Suppressor macrophage treated with lipopolysaccharide for 1 hour (primary cell): ENCODE data around the gene LRP11.
"Not testable (repeated sequence)": the region's sequence is repeated elsewhere in the genome, so short reads cannot be mapped to it uniquely, and the experiment has no call there.

Experiments
- DNase-seq, 3 donors: peaks; one replicate each; pipeline ENCODE4 v3.0.0-alpha.2; 2020 to 2022

Gene LRP11

DNA sequence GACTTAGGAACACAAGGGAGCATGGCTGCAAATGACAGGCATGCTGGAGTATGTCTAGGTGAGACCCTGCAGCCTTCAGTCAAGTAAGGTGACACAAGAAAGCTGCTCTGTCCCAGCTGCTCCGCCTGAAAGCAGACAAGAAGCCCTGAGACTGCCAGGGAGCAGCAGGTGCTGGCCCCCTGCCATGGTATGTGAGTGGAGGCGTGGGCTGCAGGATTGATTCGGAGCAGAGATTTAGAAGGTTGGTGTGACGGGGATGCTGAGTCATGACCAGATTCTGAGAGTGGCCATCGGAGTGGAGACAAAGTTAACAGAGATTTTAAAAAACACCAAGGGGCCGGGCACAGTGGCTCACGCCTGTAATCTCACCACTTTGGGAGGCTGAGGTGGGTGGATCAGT, 17.8 kb downstream of the LRP11 start:
- DNase-seq, result no peak

DNA sequence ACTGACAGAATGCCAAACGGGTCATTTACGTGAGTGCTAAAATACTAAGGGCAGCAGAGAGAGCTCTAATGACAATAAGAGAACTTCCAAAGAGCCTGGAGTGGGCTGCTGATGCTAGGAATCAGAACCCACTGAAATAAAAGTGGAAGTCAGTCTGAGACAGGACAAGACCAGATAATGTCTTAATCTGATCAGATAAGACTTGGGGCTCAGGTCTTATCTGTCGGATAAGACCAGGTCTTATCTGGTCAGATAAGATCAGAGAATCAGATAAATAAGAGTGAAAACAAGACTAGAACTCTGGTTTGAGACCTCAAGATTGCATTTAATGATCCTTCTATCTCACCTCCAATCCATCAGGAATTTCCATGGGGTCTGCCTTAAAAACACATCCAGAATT, 18.6 kb downstream of the LRP11 start:
- DNase-seq, result no peak

DNA sequence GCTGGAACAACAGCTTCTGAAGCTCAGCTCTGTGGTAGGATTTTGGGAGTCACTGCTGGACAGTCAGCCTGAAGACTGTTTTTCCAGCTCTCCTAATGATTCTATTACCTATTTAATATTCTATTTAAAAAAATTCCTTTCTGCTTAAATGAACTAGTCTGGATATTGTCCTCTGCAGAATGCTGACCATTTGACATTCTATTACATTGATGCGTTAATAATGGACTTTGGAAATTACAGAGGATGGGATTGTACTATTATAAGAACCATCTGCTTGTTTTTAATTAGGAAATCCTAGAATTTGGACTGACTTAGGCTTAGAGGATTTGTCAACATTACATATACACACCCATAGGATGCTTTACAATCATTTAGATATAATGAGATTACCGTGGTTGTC, 19.7 kb downstream of the LRP11 start:
- DNase-seq, result no peak

DNA sequence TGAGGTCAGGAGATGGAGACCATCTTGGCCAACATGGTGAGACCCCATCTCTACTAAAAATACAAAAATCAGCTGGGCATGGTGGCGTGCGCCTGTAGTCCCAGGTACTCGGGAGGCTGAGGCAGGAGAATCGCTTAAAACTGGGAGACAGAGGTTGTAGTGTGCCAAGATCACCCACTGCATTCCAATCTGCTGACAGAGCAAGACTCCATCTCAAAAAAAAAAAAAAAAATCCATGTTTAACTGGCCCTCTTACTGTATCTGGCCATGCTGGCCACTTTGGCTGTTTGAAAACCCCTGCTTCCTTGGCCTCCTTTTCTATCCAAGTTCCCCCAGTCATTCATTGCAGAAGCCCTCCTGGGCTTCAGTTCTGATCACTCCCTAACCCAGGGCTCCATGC, 20.1 kb downstream of the LRP11 start:
- DNase-seq, result not testable (repeated sequence)

DNA sequence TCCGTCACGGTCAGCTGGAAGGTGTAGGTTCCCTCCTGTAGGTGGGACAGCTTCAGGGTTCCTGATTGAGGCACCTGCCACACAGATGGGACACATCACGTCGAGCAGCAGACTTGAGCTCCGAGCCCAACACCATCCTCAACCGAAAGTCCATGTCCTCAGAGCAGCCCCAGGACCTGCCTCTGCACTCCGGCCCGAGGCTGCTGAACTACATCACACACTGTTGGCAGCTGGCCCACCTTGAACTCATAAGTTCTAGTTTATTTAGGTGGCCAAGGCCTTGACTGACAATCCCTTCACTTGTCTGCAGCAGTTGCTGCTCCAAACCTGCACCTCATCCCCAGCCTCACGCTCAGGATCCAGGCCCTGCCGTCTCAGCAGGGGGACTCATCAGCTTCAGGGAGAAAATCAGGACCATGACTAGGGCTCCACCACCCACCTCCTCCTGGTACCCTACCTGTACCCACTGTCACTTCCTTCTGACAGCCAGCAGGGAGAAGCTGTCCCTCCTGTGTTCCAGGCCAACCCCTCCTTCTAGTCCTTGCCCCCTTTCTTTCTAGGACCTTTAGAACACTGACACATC, 21.0 kb downstream of the LRP11 start:
- DNase-seq, result no peak

DNA sequence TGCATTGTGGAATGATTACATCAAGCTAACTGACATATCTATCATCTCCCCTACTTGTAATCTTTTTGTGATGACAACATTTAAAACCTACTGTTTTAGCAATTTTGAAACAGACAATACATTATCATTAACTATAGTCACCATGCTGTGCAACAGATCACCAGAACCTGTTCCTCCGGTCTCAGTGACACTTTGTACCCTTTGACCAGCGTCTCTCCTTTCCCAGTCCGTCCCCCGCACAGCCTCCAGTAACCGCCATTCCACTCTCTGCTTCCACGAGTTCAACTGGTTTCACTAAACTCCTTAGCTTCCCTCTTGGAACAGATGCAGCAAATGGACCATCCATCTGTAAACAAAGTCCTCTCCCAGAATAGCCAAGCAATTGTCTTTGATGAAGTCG, 21.8 kb downstream of the LRP11 start:
- no peak for DNase-seq

DNA sequence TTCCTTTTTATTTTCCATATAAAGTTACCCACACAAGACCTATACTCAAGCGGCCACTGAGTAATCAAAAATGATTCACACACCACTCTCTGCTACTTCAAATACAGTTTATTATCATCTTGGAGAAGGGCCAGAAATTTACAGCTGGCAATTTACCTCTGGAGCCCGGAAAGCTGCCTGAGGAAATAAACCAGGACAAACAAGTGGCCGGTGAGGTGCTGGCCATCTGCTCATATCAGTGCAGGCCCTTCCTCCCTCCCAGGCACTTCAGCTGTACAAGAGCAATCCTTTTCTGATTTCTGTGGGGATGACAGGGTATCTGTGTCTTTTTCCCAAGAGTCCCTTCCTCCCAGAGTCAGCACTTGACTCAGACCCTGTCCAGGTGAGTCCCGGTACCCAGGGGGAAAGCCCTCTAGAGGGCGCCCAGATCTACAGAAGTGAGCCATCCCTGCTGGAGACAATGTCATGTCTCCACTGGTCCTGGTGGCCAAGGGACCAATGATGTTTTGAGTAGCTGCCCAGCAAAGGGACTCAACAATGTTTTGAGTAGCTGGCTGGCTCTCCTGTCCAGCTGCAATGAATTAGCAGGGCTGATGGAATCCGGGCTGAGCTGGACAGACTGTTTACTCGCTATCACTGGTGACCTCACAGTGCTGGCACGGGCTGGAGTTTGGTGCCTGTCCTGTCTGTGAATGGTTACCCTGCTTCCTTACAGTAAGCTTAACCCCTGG, 23.6 kb downstream of the LRP11 start:
- DNase-seq, result peak; percentile 47 to 67 (median 48)

DNA sequence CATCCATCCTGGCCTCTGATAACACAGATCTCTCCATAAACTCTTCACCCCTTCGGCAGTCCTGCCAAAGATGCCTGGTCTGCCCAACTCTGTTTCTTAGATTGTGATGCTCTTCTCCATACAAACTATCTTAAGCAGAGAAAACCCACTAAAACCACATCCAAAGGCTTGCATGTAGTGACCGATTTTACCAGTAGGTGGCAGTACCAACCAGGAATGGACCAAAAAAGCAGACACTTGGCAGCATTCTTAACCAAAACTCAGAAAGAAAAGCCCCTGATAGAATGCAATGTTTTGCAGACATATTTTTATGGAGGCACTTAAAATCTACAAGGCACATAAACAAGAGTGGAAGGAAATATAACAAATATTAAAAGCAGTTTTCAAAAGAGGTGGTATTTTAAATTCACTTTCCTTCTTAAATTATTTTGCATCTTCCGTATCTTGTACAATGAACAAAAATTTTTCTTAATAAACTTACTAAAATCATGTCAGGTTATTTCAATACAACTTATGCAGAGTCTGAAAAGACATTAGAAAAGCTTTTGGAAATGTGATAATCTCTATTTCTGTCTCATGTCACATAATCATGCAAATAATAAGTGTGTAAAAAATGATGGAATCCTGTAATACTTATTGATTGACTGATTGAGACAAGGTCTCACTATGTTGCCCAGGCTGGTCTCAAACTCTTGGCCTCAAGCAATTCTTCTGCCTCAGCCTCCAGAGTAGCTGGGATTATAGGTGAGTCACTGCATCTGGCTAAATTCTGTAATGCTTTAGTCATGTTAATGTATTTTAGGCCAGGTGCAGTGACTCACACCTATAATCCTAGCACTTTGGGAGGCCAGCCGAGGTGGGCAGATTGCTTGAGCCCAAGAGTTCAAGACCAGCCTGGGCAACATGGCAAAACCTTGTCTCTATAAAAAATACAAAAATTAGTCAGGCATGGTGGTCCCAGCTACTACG, 29.4 kb downstream of the LRP11 start:
- peak; percentile 73 to 81 (median 73) for DNase-seq

DNA sequence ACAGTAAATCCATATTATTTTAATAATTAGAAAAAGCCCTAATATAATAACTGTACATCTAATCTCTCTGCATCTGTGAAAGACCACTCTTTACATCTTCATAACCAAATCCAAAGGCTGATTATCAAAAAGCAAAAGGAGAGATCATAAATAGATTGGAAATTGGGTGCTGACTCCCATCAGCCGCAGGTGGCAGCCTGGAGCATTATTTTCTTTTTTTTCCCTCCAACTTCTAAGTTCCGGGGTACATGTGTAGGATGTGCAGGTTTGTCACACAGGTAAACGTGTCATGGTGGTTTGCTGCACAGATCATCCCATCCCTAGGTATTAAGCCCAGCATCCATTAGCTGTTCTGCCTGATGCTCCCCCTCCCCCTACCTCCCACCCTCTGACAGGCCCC, 30.5 kb downstream of the LRP11 start:
- no peak for DNase-seq

DNA sequence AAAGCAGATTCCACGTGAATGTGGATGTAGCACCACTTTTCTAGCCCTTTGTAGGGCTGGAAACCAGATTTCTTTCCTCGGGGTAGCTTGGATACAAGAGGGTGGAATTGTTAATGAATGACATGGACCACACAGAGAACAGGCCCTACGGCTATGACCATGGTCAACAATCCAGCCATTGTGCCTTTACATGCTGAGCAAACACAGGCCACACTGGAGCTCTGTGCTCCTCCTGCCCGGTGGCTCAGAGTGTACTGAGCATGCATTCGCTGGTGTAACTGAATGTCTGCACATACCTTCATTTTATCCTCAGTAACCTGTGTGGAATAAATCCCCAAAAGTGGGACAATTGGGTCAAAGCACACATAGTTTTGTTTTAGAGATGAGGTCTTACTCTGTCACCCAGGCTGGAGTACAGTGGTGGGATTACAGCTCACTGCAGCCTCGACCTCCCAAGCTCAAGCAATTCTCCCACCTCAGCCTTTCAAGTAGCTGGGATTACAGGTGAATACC, 32.8 kb downstream of the LRP11 start:
- no peak for DNase-seq

DNA sequence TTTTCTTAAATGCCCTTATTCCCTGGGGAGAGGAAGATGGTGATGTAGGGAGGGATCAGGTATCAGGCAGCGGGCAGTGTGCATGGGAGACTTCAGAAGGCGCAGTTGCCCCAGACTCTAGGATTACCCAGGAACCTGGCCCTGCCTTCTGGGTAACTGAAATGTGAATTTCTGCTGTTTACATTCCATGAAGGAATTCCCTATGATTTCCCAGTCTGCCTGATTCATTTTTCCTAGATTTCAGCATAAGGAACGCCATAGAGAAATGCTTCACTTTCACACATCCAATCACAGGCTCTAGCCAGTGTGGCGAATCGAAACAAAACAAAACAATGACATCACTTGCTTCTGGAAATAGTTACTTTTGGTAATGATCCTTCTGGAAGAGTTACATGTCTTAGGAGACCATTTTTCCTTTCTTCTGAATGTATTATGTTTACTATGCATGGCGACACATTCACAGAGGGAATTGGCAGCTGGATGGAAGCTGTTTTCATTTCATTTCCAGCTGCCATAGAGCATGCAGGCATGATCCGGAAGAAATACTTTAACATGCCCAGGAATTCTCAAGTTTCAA, 33.3 kb downstream of the LRP11 start:
- DNase-seq, result no peak

DNA sequence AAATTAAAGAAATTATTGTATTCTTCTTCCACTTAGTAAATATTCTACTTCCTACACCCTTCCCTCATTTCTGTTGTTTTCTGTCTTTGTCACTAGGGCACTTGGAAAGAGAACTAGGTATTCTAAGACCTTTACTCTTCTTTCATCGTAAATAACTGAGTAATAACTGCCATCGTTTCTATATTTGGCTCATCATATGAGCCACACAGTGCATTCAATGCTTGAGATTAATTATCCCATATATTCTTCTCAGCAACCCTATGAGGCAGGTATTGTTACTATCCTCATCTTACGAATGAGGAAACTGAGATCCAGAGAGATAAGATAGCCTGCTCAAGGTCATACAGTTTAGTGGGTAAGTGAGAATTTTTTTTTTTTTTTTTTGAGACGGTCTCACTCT, 38.9 kb downstream of the LRP11 start:
- DNase-seq, result no peak

DNA sequence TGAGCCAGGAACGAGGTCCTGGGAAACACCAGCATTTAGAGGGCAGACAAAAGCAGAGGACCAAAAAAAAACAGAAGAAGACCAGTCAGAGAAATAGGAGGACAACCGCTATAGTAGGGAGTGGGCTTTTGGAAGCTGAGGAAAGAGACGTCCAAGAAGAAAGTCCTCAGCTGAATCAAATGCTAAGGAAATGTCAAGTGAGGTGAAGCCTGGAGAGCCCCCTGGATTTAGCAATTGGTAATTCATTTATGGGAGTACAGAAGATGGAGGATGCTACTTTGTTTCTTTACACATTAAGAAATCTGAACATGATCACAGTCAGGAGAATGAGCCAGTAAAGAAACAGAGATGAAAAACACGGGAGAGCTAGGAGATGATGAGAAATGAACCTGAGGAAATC, 41.1 kb downstream of the LRP11 start:
- DNase-seq, result no peak

DNA sequence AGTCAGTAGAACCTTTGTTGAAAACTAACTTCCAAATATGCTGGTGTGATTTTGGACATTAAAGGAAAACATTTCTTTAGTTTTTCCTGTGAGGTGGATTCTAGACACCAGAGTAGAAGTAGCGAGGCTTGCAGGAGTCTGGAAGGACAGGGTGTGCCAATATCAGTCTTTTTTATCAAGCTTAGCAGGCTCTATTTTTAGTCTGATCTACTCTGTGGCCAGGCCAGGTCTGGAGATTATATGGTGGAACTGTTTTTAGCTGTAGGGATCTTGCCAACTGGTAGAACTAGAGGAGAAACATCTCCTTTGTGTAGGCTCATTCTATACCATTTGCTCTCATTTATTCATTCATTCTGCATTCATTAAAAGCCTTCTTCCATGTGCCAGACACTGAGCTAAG, 42.7 kb downstream of the LRP11 start:
- no peak for DNase-seq

DNA sequence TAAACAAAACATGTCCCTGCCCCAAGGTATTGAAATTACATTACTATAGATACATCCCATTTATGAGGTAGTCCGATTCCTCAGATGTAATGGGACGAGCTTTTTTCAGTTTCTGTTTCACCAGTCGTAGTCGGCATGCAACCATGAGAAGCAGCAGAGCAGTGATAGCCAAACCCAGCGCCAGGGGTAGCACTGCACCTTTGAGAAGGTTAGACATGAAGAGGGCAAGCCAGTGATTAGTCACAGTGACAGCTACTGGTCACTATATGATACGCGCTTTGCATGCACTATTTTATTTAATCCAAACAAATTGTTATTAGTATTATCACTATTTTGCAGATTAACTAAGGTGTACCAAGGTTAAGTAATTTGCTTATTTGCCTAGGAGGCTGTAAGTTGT, 43.7 kb downstream of the LRP11 start:
- no peak for DNase-seq

DNA sequence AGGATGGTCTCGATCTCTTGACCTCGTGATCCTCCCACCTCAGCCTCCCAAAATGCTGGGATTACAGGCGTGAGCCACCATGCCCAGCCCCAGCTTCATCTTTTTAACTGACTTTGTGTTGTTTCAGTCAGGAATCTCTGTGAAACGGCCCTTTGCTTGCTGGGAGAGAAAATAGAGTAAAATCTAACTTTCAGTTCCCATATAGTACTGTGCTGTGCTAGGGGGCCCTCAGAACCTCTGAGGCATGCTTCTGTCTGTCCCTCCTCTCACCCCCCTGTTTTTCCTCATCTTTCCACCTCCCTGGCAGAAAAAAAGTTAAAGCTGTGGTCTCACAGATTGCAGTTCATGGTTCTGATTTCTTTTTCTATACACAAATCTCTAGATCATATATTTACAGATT, 48.4 kb downstream of the LRP11 start:
- DNase-seq, result no peak

DNA sequence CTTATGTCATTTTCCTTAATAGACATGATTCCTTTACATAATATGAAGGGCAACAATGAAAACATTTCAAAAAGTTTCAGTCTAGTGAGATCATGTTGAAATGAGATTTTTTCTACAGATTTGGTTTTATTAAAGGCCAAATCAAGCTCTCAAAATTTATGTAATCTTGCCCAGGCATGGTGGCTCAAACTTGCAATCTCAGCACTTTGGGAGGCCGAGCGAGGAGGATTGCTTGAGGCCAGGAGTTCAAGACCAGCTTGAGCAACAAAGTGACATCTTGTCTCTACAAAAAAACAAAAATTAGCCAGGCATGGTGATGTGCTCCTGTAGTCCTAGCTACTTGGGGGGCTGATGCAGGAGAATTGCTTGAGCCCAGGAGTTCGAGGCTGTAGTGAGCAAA, 50.8 kb downstream of the LRP11 start:
- no peak for DNase-seq

DNA sequence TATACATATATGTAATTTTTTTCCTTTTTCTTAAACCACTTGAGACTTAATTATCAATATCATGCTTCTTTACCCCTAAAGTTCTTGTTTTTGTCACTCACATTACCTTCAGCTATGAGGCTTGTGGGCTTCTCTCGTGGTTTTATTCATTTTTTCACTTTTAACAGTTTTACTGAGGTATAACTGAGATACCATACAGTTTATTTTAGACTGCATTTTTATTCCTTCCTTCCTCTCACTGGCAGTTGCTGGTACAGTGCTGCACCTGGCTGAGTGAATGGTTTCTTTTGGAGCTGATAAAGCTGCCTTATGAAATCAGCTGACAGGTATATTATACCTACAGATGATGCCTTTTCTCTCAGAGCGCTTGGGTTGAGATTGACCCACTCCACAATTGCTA, 54.4 kb downstream of the LRP11 start:
- no peak for DNase-seq

DNA sequence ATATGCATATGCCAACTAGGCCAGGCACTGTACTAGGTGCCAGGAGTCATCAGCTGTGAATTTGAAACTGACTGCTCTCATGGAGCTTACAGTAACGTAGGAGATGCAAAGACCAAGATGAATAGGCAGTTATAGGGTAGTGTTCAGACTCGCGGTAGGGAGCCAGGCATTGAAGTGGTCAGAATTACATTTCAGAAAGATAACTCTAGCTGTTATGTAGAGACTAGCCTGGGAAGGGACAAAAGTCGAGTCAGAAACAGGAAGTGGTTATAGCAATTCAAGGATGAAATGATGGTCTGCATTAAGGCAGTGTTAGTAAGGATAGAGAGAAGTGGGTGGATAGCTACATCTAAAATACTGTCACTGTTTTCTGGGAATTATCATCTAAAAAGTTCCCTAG, 58.0 kb downstream of the LRP11 start:
- DNase-seq, result no peak

DNA sequence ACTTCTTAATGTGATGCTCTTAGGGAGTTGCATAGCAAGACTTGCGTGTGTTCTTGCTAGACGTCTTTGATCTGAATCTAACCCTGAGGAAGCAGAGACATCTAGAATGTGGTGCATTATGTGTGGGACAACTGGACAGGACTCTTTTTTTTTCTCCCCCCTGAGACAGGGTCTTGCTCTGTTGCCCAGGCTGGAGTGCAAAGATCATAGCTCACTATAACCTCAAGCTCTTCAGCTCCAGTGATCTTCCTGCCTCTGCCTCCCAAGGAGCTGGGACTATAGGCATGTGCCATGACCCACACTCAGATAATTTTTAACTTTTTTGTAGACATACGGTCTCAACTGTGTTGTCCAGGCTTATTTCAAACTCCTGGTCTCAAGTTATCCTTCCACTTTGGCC, 80.6 kb downstream of the LRP11 start:
- DNase-seq, result no peak

DNA sequence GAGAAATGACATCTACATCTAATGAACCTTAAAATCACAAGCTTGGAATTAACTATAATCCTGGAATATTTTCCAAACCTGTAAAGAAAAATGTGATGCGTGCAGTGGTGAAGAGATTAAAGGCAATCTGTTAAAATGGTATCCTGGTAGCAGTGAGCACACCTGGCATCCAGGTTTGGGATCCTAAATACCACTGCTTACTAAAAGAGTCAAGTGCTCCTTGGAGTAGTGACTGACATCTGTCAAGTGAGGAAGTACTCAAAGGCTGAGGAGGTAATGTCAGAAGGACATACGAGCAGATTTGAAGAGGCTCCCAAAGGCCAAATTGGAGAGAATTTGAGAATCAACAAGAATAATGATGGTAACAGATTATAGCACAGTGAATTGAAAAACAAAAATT, 81.8 kb downstream of the LRP11 start:
- no peak for DNase-seq

DNA sequence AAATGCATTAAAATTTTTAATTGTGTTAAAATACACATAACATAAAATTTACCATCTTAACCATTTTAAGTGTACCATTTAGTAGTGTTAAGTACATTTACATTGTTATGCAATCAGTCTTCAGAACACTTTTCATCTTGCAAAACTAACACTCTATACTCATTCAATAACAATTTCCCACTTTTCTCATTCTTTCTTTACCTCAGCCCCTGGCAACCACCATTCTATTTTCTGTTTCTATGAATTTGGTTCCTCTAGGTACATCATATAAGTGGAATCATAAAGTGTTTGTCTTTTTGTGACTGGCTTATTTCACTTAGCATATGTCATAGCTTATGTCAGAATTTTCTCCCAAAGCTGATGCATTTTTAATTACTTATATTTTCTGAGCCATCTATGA, 82.4 kb downstream of the LRP11 start:
- DNase-seq, result no peak

DNA sequence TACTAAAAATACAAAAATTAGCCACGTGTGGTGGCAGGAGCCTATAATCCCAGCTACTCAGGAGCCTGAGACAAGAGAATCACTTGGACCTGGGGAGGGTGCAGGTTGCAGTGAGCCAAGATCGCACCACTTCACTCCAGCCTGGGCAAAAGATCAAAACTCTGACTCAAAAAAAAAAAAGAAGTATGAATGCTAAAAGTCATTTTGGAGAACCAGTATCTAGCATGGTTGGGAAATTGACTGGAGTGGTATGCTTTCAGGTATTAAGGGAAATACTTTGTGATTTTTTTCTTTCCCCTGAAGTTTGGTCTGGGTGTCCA, 84.6 kb downstream of the LRP11 start:
- no peak for DNase-seq

DNA sequence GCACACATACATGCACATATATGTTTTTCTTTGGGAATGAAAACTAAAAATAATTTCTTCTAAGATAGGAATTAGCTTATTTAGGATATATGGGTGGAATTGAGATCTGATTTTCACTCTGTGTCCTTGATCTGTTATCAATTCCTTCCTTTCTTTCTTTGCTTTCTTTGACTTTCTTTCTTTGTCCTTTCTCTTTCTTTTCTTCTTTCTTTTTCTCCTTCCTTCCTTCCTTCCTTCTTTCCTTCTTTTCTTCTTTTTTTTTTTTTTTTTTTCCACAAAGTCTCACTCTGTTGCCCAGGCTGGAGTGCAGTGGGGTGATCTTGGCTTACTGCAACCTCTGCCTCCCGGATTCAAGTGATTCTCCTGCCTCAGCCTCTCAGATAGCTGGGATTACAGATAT, 86.5 kb downstream of the LRP11 start:
- DNase-seq, result no peak
